Measurements from ENCODE around the gene PCDHGB3.
"Not testable (repeated sequence)": the region's sequence is repeated elsewhere in the genome, so short reads cannot be mapped to it uniquely, and the experiment has no call there.

Gene PCDHGB3

GRCh38 chr5:141369994-141370848 is at the start of gene PCDHGB3:
PCDHGB3 (plus strand) TSS chr5:141370242; CDS start chr5:141370395, 153 bp downstream.
- DNase-seq = no peak

DNA sequence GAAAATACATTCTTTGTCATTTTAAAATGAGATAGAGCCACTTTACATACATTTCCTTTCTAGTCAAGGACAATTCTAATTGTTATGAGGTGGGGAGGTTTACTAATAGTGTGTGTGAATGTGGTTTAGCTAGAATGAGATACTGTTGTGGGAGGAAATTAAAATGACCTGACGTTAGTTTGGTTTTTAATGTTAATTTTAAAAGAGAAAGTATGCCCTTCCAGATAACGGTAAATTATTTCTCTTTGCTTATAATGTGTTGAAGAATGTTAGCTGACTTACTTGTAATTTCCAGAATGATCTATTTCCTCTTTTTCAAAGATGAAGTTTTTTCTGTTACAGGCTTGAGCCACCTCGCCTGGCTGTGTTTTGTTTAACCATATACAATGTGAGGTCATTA is 47.8 kb upstream of the PCDHGB3 start:
- no peak for DNase-seq

- DNase-seq = no peak
These were observed 43.8 kb upstream of the PCDHGB3 start for GRCh38 chr5:141326088-141326854.

DNA sequence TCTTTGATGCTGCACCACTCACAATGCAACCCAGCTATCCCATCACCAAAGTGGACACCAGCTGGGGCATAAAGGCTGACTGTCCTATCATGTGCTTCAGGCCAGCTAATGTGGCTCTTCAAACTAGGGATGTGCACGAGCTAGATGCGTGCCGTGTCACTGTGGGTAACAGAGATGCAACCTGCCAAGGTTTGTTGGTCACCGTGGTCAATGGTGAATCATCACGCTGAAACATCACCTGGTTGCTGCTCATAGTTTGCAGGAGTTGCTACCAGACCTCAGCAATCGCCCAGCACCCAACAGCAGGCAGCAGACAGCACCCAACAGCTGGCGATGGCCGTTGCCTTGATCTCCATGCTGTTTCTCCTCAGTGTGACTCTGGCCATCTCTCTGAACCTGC is 41.8 kb upstream of the PCDHGB3 start:
- no peak for DNase-seq

DNA sequence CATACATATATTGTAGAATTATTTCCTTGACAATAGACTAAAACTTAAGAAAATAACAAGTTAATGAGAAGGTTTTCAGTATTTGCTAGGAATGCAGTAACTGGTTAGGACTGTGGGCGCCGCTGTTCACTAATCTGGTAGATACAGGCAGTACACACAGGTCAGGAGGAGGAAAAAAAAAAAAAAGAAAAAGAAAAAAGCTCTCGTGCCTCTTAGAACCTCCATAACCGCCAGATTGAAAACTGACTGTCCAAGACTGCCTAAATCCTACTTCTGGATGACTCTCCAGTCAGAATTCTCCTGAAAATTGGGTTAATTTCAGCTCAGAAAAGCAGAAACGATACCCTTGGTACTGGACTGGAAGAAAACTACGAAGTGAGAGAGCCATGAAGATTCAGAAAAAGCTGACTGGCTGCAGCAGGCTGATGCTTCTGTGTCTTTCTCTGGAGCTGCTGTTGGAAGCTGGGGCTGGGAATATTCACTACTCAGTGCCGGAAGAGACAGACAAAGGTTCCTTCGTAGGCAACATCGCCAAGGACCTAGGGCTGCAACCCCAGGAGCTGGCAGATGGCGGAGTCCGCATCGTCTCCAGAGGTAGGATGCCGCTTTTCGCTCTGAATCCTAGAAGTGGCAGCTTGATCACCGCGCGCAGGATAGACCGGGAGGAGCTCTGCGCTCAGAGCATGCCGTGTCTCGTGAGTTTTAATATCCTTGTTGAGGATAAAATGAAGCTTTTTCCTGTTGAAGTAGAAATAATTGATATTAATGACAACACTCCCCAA is 39.6 kb upstream of the PCDHGB3 start, which contains the start of gene PCDHGA1:
Gene PCDHGA1 (plus strand): TSS at position 216 of the 782 bp plus-strand sequence.
- DNase-seq = peak; percentile 16

- DNase-seq = not testable (repeated sequence)
These were observed 37.5 kb upstream of the PCDHGB3 start for GRCh38 chr5:141332571-141332970.

GRCh38 chr5:141338538-141339306 is 31.3 kb upstream of the PCDHGB3 start, which contains the start of gene PCDHGA2:
PCDHGA2 (plus strand) TSS chr5:141338760.
- DNase-seq = peak; percentile 14

DNA sequence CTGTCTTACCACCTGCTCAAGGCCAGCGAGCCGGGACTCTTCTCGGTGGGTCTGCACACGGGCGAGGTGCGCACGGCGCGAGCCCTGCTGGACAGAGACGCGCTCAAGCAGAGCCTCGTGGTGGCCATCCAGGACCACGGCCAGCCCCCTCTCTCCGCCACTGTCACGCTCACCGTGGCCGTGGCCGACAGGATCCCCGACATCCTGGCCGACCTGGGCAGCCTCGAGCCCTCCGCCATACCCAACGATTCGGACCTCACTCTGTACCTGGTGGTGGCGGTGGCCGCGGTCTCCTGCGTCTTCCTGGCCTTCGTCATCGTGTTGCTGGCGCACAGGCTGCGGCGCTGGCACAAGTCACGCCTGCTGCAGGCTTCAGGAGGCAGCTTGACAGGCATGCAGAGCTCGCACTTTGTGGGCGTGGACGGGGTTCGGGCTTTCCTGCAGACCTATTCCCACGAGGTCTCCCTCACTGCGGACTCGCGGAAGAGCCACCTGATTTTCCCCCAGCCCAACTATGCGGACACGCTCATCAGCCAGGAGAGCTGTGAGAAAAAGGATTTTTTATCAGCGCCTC is 29.2 kb upstream of the PCDHGB3 start:
- DNase-seq = not testable (repeated sequence)

DNA sequence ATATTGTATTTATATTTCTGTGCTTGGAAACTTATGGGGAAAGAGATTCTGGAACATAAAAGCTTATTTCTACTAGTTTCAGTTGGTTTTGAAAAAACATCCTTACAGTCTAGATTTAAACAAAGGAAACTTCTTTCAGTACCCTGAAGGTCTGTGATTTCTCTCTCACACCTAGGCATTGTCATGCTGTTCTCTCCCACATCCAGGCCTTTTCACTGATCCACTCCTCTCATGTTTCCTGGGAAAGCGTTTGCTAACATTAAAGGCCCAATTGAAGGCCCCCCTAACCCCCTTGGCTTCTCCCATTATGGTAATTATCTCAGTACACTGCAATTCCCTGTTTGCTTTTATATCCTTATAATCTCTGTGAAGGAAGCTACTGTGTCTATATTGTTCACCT is 27.3 kb upstream of the PCDHGB3 start:
- no peak for DNase-seq

DNA sequence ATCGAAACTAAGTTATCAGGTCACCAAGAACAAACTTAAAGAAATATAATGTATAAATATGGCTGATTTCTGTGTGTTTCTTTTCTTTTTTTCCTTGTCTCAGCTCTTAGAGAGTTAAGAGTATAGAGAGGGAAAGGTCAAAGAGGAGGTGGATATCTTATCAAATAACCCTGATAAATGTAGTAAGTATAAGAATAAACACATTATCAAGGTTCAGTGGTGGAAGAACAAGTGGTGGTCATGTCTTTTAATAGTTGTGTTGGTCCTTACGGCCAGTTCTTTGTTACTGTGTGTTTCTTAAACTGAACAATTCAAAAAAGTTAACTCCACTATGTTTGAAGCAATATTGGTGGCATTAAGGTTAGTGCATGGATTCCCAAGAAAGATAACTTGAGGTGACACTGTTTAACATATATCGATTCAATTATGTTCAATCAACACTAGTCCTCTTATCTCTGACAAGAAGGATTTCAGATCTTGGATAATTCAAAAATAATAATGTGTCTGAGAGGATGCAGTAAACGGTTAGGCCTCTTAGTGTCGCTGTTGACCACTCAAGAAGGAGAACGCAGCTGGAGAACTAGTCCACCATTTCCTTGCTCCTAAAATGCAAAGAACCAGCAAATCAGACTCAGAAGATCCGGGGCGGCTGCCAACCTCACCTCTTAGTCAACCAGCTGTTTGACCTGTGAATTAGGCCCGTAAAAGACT is 26.6 kb upstream of the PCDHGB3 start, which contains the start of gene PCDHGA3:
Gene PCDHGA3 (plus strand): TSS at position 588 of the 711 bp plus-strand sequence. CDS start 205 bp downstream, outside the sequence.
- no peak for DNase-seq

DNA sequence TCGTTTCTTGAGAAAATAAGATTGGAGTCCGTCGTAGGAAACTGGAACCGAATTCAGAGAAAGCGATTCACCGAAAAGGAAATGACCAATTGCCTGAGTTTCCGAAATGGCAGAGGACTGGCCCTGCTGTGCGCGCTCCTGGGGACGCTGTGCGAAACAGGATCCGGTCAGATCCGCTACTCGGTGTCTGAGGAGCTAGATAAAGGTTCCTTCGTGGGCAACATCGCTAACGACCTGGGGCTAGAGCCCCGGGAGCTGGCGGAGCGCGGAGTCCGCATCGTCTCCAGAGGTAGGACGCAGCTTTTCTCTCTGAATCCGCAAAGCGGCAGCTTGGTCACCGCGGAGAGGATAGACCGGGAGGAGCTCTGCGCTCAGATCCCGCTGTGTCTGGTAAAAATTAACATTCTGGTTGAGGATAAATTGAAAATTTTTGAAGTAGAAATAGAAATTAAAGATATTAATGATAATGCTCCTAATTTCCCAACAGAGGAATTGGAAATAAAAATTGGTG is 26.0 kb upstream of the PCDHGB3 start:
- no peak for DNase-seq

DNA sequence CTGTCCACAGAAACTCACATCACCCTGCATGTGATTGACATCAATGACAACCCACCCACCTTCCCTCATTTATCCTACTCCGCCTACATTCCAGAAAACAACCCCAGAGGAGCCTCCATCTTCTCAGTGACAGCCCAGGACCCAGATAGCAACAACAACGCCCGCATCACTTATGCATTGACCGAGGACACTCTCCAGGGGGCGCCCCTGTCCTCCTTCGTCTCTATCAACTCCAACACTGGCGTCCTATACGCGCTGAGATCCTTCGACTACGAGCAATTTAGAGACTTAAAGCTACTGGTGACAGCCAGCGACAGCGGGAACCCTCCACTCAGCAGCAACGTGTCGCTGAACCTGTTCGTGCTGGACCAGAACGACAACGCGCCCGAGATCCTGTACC is 24.7 kb upstream of the PCDHGB3 start:
- no peak for DNase-seq

DNA sequence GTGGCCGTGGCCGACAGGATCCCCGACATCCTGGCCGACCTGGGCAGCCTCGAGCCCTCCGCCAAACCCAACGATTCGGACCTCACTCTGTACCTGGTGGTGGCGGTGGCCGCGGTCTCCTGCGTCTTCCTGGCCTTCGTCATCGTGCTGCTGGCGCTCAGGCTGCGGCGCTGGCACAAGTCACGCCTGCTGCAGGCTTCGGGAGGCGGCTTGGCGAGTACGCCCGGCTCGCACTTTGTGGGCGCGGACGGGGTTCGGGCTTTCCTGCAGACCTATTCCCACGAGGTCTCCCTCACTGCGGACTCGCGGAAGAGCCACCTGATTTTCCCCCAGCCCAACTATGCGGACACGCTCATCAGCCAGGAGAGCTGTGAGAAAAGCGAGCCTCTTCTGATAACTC is 24.0 kb upstream of the PCDHGB3 start:
- DNase-seq = not testable (repeated sequence)

DNA sequence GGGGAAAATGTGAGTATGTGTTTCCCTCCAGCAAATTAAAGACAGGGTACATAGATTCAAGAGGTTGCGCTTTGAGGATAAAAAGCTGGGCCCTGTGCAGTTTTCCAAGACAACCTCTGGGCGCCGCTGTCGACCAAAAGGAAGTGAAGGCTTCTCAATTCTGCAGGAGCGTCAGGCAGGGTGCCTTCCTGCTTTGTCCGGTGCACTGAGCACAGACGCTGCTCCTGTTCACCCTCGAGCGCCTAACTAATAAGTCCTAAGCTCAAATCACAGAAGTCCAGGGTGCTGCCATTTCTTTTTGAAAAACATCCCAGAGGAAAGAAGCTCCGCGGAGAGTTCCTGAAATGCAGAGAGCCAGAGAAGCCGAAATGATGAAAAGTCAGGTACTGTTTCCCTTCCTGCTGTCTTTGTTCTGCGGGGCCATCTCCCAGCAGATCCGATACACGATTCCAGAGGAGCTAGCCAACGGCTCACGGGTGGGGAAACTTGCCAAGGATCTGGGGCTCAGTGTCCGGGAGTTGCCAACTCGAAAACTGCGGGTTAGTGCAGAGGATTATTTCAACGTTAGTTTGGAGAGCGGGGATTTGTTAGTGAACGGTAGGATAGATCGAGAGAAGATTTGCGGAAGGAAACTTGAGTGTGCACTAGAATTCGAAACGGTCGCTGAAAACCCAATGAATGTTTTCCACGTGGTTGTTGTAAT is 20.0 kb upstream of the PCDHGB3 start, which contains the start of gene PCDHGB1:
Gene PCDHGB1 (plus strand): TSS at position 183 of the 703 bp plus-strand sequence. CDS start 162 bp downstream, at position 345.
- peak; percentile 39 for DNase-seq

GRCh38 chr5:141351591-141351990 is 18.5 kb upstream of the PCDHGB3 start:
- no peak for DNase-seq

GRCh38 chr5:141354900-141355469 is 15.1 kb upstream of the PCDHGB3 start, which contains the start of gene PCDHGA4:
PCDHGA4 (plus strand) TSS chr5:141355021; CDS start chr5:141355108, 87 bp downstream.
- no peak for DNase-seq

- DNase-seq = no peak
These were observed 14.4 kb upstream of the PCDHGB3 start for GRCh38 chr5:141355641-141356040.

- no peak for DNase-seq
These were observed 13.9 kb upstream of the PCDHGB3 start for GRCh38 chr5:141356133-141356532.

DNA sequence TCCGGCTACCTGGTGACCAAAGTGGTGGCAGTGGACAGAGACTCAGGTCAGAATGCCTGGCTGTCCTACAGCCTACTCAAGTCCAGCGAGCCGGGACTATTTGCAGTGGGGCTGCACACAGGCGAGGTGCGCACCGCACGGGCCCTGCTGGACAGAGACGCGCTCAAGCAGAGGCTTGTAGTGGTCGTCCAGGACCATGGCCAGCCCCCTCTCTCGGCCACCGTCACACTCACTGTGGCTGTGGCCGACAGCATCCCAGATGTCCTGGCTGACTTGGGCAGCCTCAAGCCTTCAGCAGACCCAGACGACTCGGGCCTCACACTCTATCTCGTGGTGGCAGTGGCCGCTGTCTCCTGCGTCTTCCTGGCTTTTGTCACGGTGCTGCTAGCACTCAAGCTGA is 13.1 kb upstream of the PCDHGB3 start:
- no peak for DNase-seq
